HEK293 (cell line): ENCODE results near the gene BTBD9.

Experiments used
- CTCF ChIA-PET: fragments of 350-600 bp; formaldehyde crosslinking; extraction: SDS; loops from one replicate; lab custom pipeline; 2021; ENCODE audit warnings: antibody characterized with exemption; lab: Yijun Ruan, JAX
- POLR2A ChIA-PET: fragments of 300-600 bp; formaldehyde crosslinking; extraction: SDS; loops from one replicate; lab custom pipeline; 2020; ENCODE audit warnings: antibody characterized with exemption, inconsistent platforms; lab: Yijun Ruan, JAX
- H3K27ac ChIP-seq: fragments of 200-500 bp; sonication (Bioruptor generic); 2 replicates; pipeline ENCODE4 v1.5.1; 2014; ENCODE audit warnings: low read depth, low read length, control low read depth, inconsistent platforms; ENCODE audit errors: extremely low read depth
- H3K36me3 ChIP-seq, 2 experiments: fragments of 200-500 bp in 1 of 2; sonication (Bioruptor generic) in 1 of 2; 1 replicate in 1 of 2; 2 replicates in 1 of 2; pipeline ENCODE4 v1.5.1; 2014 to 2017; ENCODE audit warnings: inconsistent platforms in 2 of 2, low read length in 2 of 2; ENCODE audit not compliant: control insufficient read depth in 2 of 2, insufficient read depth in 1 of 2
- H3K4me1 ChIP-seq: fragments of 200-500 bp; sonication (Bioruptor generic); 2 replicates; pipeline ENCODE4 v1.5.1; 2014; ENCODE audit warnings: mild to moderate bottlenecking, low read length, inconsistent platforms; ENCODE audit not compliant: control insufficient read depth, insufficient read depth
- H3K4me3 ChIP-seq: 2 replicates; pipeline ENCODE4 v1.5.1; 2011; ENCODE audit warnings: low read depth, mild to moderate bottlenecking, control low read depth, low read length, moderate library complexity
- H3K9me3 ChIP-seq: fragments of 200-500 bp; sonication (Bioruptor generic); 2 replicates; pipeline ENCODE4 v1.5.1; 2014; ENCODE audit warnings: low read depth, low read length, inconsistent platforms; ENCODE audit not compliant: control insufficient read depth, insufficient read depth
- GFI1B ChIP-seq: fragments of 450-650 bp; formaldehyde crosslinking; IDR thresholded peaks from 2 replicates; pipeline ENCODE4 v1.5.1; 2016; ENCODE audit warnings: missing biosample characterization, missing genetic modification characterization
- GLIS1 ChIP-seq: fragments of 450-650 bp; formaldehyde crosslinking; IDR thresholded peaks from 2 replicates; pipeline ENCODE4 v1.5.1; 2016; ENCODE audit warnings: missing biosample characterization, missing genetic modification characterization
- HOXA7 ChIP-seq: sonication (generic); formaldehyde crosslinking; IDR thresholded peaks from 2 replicates; pipeline ENCODE4 v1.8.1; 2022; ENCODE audit warnings: missing genetic modification reagents, borderline replicate concordance
- HOXC10 ChIP-seq: sonication (generic); formaldehyde crosslinking; IDR thresholded peaks from 2 replicates; pipeline ENCODE4 v1.8.1; 2023; ENCODE audit warnings: mild to moderate bottlenecking, missing genetic modification reagents
- KLF10 ChIP-seq: fragments of 450-650 bp; IDR thresholded peaks from 2 replicates; pipeline ENCODE4 v1.5.1; 2018; ENCODE audit warnings: missing biosample characterization, mild to moderate bottlenecking, missing genetic modification characterization
- MEIS1 ChIP-seq: sonication (generic); formaldehyde crosslinking; IDR thresholded peaks from 2 replicates; pipeline ENCODE4 v1.8.1; 2022; ENCODE audit warnings: missing genetic modification reagents, mild to moderate bottlenecking, borderline replicate concordance
- OVOL3 ChIP-seq: fragments of 450-650 bp; formaldehyde crosslinking; IDR thresholded peaks from 2 replicates; pipeline ENCODE4 v1.5.1; 2016; ENCODE audit warnings: missing biosample characterization, missing genetic modification characterization
- TRIM28 ChIP-seq: IDR thresholded peaks from 2 replicates; pipeline ENCODE4 v1.6.1; 2011; ENCODE audit warnings: low read length, control low read depth, borderline replicate concordance
- ZEB2 ChIP-seq: fragments of 450-650 bp; formaldehyde crosslinking; IDR thresholded peaks from 2 replicates; pipeline ENCODE4 v1.5.1; 2016; ENCODE audit warnings: missing biosample characterization, missing genetic modification characterization
- ZFP37 ChIP-seq: fragments of 450-650 bp; formaldehyde crosslinking; IDR thresholded peaks from 2 replicates; pipeline ENCODE4 v1.5.1; 2016; ENCODE audit warnings: missing biosample characterization, missing genetic modification characterization
- ZNF146 ChIP-seq: fragments of 450-650 bp; formaldehyde crosslinking; IDR thresholded peaks from 2 replicates; pipeline ENCODE4 v1.5.1; 2016; ENCODE audit warnings: missing biosample characterization, missing genetic modification characterization
- ZNF169 ChIP-seq: fragments of 450-650 bp; formaldehyde crosslinking; IDR thresholded peaks from 2 replicates; pipeline ENCODE4 v1.5.1; 2016; ENCODE audit warnings: missing biosample characterization, missing genetic modification characterization
- ZNF2 ChIP-seq: fragments of 450-650 bp; formaldehyde crosslinking; IDR thresholded peaks from 2 replicates; pipeline ENCODE4 v1.5.1; 2016; ENCODE audit warnings: missing biosample characterization, missing genetic modification characterization
- ZNF274 ChIP-seq, 2 experiments: fragments of 200-500 bp in 1 of 2; fragments of 450-650 bp in 1 of 2; sonication (Bioruptor generic) in 1 of 2; formaldehyde crosslinking in 1 of 2; IDR thresholded peaks; 2 replicates each; pipeline versions ENCODE4 v1.5.1 to v1.6.1; 2014 to 2016; ENCODE audit warnings: borderline replicate concordance in 1 of 2, inconsistent platforms in 1 of 2, low read length in 1 of 2, missing biosample characterization in 1 of 2, missing genetic modification characterization in 1 of 2
- ZNF302 ChIP-seq: fragments of 450-650 bp; formaldehyde crosslinking; IDR thresholded peaks from 2 replicates; pipeline ENCODE4 v1.5.1; 2016; ENCODE audit warnings: missing biosample characterization, missing genetic modification characterization, low read depth
- ZNF677 ChIP-seq: fragments of 450-650 bp; IDR thresholded peaks from 2 replicates; pipeline ENCODE4 v1.5.0; 2018; ENCODE audit warnings: missing biosample characterization, mild to moderate bottlenecking, missing genetic modification characterization, moderate library complexity
- ZNF785 ChIP-seq: fragments of 450-650 bp; formaldehyde crosslinking; IDR thresholded peaks from 2 replicates; pipeline ENCODE4 v1.5.1; 2016; ENCODE audit warnings: missing biosample characterization, missing genetic modification characterization
- ZNF837 ChIP-seq: fragments of 450-650 bp; formaldehyde crosslinking; IDR thresholded peaks from 2 replicates; pipeline ENCODE4 v1.5.1; 2016; ENCODE audit warnings: missing biosample characterization, missing genetic modification characterization
- ZNF843 ChIP-seq: fragments of 450-650 bp; formaldehyde crosslinking; IDR thresholded peaks from 2 replicates; pipeline ENCODE4 v1.5.1; 2016; ENCODE audit warnings: missing biosample characterization, missing genetic modification characterization
- TF ChIP-seq, protein P1 (sequence below): fragments of 450-650 bp; formaldehyde crosslinking; IDR thresholded peaks from 2 replicates; pipeline ENCODE4 v1.5.1; 2016; ENCODE audit warnings: missing biosample characterization, missing genetic modification characterization
- TF ChIP-seq, protein P2 (sequence below): fragments of 450-650 bp; formaldehyde crosslinking; IDR thresholded peaks from 2 replicates; pipeline ENCODE4 v1.5.1; 2016; ENCODE audit warnings: missing biosample characterization, missing genetic modification characterization
- TF ChIP-seq, protein P3 (sequence below): fragments of 450-650 bp; formaldehyde crosslinking; IDR thresholded peaks from 2 replicates; pipeline ENCODE4 v1.5.1; 2016; ENCODE audit warnings: missing biosample characterization, missing genetic modification characterization

The BTBD9 gene

DNA sequence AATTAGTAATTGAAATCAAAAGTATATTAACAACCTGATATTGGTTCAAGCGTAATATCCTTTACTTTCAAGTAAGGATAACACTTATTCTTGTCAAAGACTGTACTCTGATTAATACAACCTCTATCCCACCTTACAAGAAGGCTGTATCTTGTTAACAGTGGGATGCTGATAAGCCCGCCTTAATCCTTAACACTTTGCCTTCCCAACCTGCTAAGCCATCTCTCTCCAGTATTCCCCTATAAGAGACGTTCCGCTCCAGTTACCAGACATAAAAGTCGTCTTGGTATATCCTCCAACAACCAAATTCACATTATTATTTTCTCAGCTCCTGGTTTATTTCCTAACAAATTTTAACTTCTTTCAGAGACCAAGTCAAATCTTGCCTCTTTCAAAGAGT is 2.0 kb downstream of the BTBD9 start:
- ChIA-PET CTCF (interaction anchor here (0.7 kb wide), 1 partner anchor 1024 kb away, joined by 3 read pairs; no protein-coding TSS in a partner anchor), POLR2A (no interaction called here)
- Histone ChIP-seq H3K4me3 (no peak overlapping the region), H3K4me1 (0 out of 2 replicates have a peak, but pooled peaks cover 3% of the 10 kb centered on the region), H3K27ac (no peak overlapping the region), H3K9me3 (no peaks in the 10 kb centered on the region), H3K36me3 (no peaks in the 10 kb centered on the region)
- TF ChIP-seq GLIS1 (tag by site-specific recombination) (no peak), ZNF302 (tag by site-specific recombination) (no peak), KLF10 (tag by site-specific recombination) (no peak), ZNF785 (tag by site-specific recombination) (no peak), ZNF2 (no peak), ZEB2 (tag by site-specific recombination) (no peak), GFI1B (tag by site-specific recombination) (no peak), HOXC10 (CRISPR knock-in tag) (no peak), ZNF274 (IDR thresholded peaks at IDR 0.05; ENCODE audit: low read length) (no peak), ZNF274 (tag by site-specific recombination; IDR thresholded peaks at IDR 0.05; ENCODE audit: borderline replicate concordance) (no peak), ZNF837 (tag by site-specific recombination) (no peak), ZNF677 (tag by site-specific recombination) (no peak), ZNF843 (tag by site-specific recombination) (no peak)
- TF ChIP-seq, protein P1, sequence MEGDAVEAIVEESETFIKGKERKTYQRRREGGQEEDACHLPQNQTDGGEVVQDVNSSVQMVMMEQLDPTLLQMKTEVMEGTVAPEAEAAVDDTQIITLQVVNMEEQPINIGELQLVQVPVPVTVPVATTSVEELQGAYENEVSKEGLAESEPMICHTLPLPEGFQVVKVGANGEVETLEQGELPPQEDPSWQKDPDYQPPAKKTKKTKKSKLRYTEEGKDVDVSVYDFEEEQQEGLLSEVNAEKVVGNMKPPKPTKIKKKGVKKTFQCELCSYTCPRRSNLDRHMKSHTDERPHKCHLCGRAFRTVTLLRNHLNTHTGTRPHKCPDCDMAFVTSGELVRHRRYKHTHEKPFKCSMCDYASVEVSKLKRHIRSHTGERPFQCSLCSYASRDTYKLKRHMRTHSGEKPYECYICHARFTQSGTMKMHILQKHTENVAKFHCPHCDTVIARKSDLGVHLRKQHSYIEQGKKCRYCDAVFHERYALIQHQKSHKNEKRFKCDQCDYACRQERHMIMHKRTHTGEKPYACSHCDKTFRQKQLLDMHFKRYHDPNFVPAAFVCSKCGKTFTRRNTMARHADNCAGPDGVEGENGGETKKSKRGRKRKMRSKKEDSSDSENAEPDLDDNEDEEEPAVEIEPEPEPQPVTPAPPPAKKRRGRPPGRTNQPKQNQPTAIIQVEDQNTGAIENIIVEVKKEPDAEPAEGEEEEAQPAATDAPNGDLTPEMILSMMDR (tag by site-specific recombination), result no peak

DNA sequence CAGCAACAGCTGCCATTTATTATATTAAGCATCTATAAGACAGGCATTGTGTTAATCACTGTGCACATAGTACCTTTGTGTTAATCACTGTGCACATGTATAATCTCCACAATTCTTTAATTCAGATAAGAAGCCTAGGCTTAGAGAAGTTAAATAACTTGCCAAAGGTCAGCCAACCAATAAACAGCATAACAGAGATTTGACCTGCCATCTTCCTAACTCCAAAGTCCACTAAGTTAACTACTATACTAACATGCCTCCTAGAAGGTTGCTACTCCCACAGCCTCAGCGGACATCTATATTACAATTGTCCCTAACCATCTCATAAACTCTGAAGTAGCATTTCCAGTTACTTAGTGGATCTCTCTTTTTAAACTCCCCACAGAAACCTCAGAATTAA is 3.7 kb downstream of the BTBD9 start:
- POLR2A ChIA-PET, result no interaction called here
- Histone ChIP-seq H3K9me3 (no peaks in the 10 kb centered on the region), H3K36me3 (no peaks in the 10 kb centered on the region), H3K27ac (no peak overlapping the region), H3K4me3 (no peak overlapping the region), H3K4me1 (0 out of 2 replicates have a peak, but pooled peaks cover 3% of the 10 kb centered on the region)
- TF ChIP-seq ZNF146 (tag by site-specific recombination) (no peak), ZFP37 (no peak), MEIS1 (CRISPR knock-in tag) (no peak), OVOL3 (tag by site-specific recombination) (no peak), ZNF169 (no peak), HOXA7 (CRISPR knock-in tag) (no peak), TRIM28 (no peak)
- TF ChIP-seq, protein P2, sequence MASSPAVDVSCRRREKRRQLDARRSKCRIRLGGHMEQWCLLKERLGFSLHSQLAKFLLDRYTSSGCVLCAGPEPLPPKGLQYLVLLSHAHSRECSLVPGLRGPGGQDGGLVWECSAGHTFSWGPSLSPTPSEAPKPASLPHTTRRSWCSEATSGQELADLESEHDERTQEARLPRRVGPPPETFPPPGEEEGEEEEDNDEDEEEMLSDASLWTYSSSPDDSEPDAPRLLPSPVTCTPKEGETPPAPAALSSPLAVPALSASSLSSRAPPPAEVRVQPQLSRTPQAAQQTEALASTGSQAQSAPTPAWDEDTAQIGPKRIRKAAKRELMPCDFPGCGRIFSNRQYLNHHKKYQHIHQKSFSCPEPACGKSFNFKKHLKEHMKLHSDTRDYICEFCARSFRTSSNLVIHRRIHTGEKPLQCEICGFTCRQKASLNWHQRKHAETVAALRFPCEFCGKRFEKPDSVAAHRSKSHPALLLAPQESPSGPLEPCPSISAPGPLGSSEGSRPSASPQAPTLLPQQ (tag by site-specific recombination), result no peak
- TF ChIP-seq, protein P1 (tag by site-specific recombination), result no peak
- TF ChIP-seq, protein P3, sequence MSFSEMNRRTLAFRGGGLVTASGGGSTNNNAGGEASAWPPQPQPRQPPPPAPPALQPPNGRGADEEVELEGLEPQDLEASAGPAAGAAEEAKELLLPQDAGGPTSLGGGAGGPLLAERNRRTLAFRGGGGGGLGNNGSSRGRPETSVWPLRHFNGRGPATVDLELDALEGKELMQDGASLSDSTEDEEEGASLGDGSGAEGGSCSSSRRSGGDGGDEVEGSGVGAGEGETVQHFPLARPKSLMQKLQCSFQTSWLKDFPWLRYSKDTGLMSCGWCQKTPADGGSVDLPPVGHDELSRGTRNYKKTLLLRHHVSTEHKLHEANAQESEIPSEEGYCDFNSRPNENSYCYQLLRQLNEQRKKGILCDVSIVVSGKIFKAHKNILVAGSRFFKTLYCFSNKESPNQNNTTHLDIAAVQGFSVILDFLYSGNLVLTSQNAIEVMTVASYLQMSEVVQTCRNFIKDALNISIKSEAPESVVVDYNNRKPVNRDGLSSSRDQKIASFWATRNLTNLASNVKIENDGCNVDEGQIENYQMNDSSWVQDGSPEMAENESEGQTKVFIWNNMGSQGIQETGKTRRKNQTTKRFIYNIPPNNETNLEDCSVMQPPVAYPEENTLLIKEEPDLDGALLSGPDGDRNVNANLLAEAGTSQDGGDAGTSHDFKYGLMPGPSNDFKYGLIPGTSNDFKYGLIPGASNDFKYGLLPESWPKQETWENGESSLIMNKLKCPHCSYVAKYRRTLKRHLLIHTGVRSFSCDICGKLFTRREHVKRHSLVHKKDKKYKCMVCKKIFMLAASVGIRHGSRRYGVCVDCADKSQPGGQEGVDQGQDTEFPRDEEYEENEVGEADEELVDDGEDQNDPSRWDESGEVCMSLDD (tag by site-specific recombination), result no peak
- CTCF ChIA-PET, result no interaction called here
